Eye (tissue), 1 donor: ENCODE results near the gene ZNRD2.
A peak's percentile ranks its signal among the peaks of the same experiment; 100 is the strongest.

Source experiments
- DNase-seq: peaks from one replicate; pipeline ENCODE4 v3.0.0-alpha.2; 2015

Gene ZNRD2

DNA sequence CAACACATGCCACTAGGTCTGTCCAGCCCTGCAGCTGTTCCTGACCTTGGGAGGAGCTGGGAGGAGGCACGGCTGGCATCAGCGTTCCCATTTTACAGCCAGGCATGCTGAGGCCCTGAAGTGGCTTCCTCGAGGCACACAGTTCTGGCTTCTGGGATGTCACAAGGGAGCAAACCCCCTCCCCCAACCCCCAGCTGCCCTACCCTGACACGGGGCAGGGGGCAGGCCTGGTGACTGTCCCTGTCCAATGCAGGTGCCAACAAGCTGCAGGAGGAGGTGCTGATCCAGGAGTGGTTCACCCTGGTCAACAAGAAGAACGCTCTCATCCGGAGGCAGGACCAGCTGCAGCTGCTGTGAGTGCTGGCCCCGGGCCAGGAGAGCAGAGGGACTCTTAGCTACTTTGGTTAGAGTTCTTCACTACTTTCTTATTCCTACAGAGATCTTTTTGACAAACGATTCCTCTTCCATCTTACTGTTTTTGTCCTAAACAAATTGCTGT, 20.0 kb downstream of the ZNRD2 start:
- peak; percentile 35 for DNase-seq

DNA sequence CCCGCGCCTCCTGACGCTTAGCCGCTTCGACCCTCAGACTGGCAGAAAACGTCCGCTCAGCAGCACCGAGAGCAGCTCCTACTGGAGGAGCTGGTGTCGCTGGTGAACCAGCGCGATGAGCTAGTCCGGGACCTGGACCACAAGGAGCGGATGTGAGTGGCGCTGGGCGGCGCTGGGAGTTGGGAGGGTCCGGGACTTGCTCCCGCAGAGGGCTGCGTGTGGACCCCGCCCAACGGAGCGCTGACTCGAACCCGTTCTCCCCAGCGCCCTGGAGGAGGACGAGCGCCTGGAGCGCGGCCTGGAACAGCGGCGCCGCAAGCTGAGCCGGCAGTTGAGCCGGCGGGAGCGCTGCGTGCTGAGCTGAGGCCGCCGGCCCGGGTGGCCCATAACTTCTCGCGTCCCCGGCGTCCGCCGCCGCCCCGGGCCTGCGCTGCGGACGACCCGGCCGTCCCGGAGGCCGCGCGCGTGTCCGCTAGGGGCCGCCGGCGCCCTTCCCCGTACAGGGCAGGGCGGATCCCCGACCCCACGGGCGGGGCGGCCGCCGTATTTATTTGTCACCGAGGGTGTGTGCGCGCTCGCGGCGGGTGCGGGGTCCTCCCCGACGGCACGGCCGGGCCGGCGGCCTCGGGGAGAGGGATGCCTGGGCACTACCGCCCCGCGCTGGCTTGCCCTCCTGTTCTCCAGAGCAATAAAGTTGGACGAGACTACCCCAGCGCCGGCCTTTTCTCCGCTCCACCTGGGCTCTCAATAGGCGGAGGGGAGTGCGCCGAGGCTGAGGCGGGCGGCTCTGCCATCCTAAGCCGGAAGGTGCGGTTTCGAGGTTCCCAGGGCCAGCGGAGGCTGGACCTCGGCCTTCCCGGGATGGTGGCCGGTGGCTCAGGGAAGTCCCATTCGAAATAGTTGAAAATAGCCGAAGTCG, 21.9 kb downstream of the ZNRD2 start:
- peak; percentile 73 for DNase-seq

DNA sequence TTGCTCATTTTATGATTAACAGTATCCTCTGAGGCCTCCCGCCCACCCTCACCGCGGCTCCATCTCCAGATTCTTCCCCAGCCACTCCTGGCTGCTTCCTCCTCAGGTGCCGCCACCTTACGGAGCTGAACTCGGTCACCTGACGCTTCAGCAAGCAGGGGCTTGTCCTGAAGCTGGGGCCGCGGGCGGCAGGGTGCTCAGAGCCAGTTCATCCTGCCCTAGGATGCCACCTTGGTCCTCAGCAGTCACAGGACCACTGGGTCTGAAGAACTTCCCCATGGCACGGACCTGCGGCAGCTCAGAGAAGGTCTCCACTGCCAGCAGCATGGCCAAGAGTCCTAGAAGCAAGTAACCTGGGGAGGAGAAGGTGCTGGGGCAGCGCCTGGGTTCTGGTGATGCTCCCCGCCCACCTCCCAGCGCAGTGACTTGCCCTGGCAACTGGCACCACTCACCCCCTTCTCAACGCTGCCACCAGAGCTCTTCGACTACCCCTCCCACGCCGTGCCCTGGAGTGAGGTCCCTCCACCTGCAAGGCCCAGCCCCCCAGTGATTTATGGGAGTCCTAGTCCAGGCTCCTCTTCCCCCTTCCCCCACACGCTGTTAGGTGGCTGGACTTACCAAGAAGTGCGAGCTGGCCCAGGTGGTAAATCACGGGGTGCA, 22.7 kb downstream of the ZNRD2 start:
- no peak for DNase-seq

DNA sequence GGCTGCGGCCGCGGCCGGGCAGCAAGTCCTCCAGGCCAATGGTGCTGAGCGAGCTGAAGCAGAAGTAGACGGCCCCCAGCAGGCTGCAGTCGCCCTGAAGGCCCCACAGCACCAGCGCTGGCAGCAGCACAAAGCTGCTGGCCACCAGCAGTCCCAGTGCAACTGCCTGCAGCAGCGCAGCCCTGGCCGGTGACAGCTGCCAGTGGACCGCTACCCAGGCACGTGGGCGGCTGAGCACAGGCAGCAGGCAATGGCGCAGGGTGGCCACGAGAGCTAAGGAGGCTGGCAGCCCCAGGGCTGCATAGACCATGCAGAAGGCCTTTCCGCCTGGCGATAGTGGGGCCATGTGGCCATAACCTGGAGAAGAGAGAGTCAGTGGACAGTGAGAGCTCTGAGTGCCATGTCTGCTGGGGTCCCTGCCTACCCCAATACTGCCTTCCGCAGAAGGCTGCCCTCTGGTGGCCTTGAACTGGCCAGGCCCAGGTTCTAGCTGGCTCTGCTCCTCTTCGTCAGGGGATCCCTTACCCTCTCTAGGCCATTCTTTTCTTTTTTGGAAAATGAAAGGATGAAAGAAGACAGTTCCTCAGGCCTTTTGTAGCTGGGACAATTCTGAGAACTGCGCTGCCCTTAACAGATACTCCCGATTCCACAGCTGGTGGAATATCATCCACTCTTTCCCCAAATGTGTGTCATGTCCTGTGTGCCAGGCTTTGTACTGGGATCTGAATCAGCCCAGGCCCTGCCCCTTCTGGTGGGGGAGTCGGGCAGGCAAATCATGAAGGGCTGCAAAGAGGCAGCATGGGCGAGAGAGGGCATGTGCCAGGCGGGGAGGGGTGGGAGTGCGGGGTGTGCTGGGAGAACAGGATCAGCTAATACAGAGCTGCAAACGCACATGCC, 23.5 kb downstream of the ZNRD2 start:
- DNase-seq: peak; percentile 49

DNA sequence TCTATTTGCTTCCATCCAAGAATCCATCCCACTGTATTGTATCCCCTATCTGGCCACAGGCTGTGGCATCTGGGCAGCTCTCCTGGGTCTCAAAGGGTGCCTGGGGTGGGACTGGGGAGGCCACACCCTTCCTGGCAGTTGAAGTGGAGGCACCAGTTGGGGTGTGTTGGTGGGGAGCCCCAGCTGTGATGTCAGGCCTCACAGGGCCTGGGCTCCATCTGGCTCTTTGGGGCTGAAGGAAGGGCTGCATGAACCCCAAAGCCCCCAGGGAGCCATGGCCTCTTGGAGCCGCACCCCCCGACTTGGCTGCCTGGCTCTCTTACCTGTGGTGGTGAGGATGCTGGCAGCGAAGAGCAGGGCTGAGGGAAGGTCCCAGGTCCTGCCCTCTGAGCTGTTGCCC, 24.9 kb downstream of the ZNRD2 start:
- no peak for DNase-seq

DNA sequence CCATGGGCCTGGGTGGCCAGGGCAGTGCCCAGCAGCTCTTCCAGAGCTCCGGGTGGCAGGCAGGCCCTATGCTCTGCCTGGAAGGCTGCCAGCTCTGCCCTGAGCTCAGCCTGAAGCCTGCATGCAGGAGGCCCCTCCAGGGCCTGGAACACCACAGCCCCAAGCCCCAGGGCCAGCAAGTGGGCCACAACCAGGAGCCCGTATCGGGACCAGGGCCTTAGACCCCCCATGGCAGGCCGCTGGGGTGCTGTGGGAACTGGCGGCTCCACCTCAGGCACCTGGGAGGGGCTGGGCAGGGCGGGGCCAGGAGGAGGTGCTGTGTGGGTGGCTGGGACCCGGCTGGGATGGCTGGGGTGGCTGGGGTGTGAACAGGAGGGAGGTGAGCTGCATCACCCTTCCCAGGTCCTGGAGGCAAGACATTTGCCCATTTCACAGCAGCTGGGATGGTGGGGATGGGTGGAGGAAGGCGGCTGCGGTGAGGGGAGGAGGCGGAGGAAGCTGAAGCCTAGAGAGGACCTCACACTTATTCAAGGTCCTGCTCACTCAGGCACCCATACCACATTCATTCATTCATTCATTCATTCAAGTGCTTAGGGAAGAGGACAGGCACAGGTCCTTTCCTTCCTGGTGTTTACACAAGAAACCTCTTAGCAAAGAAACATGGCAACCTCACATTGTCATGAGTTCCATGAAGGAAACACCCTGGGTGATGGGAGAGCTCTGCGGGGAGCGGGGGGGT, 25.4 kb downstream of the ZNRD2 start, which contains the start of gene KCNK7:
KCNK7 (minus strand) TSS at position 258 of the 739 bp plus-strand sequence; CDS start at position 230, 28 bp downstream.
- DNase-seq: no peak

DNA sequence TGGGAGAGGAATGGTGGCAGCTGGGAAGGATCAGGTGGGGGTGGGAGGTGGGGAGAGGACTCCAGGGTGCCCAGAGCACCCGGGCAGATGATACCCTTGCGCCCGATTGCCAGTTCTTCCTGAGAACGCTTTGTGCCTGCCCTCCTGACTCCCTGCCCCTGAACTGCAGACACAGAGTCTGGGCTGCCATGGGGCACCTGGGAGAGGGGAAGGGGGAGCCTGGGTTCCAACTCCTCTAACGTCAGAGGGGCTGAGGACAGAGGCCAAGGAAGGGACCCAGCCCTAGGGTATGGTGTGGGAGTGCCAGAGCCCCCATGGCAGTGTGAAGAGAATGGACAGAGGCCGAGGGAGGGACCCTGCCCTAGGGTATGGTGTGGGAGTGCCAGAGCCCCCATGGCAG, 26.2 kb downstream of the ZNRD2 start:
- no peak for DNase-seq

DNA sequence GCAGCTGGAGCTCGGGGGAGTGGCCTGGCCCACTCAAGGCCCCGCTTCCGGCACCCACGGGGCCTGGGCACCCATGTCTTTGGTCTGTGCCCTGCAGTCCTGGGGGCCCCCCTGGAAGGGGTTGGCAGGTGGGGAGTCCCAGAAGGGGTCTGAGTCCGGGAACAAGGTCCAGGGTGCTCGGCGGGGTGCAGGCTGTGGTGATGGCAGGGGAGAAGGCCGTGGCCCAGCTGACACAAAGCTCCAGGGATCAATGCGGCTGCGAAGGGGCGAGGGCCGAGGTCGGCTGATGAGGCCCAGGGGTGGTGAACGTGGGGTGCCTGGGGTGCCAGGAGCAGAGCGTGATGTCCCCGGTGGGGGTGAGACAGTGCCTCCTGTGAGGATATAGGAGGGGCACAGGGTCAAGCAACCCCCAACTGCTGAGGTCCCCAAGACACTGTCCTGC, 28.0 kb downstream of the ZNRD2 start:
- DNase-seq: no peak

DNA sequence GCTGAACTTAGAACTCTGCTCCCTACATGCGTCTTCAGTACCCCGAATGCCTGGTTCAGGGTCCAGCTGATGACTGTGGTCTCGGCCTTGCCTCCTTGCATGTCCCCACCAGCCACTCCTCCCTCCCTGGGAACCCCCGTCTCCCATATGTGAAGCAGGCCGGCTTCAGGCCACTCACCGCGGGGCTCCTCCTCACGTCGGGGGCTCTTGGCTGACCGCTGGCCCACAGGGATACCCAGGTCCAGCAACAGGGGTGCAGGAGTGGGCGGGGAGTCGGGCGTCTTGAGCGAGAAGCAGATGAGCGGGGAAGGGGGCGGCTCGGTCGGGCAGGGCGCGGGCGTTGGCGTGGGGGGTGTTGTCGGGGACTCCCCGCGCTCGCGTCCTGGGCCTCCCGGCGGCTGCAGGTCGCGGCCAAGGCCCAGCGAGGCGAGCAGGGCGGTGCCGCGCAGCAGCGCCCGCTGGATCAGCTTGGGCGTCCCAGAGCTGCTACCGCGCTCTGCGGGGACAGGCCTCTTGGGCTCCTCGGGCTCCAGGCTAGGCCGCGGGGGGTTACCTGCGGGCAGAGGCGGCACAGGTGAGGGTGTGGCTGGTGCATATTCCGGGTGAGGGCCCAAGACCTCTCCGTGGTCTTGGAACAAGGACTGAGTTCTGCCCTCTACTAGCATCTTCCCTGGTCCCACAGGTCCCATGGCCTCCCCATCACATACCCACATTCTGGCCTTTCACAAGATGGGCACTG, 29.1 kb downstream of the ZNRD2 start:
- no peak for DNase-seq

DNA sequence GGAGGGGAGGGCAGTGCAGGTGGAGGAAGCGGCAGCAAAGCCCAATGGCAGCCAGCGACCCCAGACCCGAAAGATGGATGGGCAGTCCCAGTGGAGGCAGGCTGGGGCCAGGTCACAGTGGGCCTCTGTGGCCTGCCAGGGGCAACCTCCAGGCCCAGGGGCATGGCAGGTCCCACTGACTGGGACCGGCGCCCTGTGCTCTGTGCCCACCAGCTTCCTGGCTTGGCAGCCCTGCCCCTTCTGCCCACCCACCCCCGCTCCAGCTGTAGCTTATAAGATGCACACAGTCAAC, 29.6 kb downstream of the ZNRD2 start:
- DNase-seq: no peak

DNA sequence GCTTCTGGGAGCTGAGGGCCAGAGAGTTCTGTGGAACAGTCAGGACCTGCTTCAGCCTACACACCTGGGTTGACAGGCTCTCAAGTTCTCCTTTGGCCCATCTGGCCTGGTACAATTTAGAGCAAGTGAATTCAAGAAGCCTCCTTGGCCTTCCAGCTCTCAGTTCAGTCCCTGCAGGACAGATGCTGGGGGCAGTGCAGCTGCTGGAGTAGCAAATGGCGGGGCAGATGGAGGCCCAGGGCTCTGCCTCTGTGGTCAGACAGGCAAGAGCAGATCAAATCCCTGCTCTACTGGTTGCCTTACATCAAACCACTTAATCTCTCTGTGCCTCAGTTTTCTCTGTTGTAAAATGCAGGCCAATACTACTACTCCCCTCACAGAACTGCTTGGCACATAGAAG, 34.0 kb downstream of the ZNRD2 start:
- no peak for DNase-seq

DNA sequence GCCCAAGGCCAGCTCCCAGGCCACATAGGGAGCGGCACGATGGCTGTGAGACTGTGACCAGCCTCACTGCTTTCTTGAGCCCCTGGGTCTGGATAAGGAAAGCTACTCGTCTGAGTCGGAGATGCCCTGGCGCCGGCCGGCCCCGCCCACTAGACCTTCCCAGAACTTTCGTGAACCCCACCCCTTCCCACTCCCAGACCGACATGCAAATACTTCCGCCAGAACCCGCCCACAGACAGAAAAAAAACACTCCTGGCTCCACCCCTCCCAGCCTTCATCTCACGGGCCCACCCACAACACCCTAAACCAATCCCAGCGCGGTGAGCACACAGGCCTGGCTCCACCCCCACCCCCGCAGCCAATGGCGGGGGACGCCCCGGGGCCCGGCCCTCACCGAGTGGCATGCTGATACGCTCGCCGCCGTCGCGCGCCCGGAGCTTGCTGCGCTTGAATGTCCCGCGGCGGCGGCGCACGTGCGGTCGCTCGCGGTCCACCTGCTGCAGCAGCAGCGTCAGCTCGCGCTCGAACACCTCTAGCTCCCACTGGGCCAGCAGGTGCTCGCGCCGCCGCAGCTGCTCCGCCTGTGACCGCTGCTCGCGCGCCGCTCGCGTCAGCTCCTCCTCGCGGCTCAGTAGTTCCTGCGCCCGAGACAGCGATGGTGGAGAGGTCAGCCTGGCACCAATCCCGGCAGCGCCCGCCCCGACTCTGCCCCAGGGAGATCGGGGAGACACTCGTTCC, 36.8 kb downstream of the ZNRD2 start:
- peak; percentile 97 for DNase-seq

DNA sequence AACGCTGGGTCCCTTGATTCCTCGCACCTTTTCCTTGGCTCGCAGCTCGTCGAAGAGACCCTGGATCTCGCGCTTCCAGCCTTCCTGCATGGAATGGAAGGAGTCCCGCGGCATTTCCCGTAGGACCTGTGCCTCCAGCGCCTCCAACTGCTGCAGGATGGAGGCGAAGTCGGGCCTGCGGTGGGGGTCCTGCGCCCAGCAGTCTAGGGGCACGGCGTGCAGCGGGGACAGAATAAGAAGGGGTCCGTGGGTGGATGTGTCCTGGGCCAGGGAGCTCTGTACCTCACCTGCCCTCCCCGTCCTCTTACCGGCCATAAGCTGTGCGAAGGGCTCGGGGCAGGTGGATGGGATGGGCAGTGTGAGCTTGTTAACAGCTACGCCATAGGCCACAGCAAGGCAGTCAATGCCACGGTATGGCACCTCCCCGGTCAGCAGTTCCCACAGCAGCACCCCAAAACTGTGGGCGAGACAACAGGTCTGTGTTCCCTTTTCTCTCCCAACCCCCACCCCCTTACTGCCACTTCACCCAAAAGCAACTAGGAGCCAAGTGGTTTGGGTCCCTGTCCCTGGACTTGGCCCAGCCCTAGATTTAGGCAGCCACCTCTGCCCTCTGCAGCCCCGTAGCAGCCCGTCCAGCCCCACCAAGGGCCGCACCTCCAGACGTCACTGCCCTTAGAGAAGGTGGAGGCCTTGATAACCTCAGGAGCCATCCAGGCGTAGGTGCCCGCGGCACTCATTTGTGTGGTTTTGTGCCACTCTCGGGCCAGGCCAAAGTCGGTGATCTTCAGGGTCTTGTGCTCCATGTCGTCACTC, 37.5 kb downstream of the ZNRD2 start:
- DNase-seq: no peak

DNA sequence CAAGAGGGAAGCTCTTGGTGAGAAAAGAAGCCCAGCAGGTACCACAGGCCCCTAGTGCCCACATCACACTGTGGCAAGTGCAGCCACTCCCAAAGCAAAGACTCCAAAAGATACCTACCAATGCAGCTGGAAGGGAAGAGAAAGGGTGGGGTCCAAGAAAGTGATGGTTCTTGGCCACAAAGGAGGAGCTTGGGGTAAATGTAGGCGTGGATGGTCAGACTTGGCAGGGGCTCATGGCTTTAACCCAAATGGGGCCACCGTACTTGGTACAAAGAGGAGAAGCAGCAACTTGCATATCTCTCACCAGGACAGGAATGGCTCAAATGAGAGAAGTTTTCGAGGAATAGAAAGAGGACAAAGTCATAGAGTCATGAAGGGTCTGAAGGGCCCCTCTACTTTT, 39.0 kb downstream of the ZNRD2 start:
- DNase-seq: no peak

DNA sequence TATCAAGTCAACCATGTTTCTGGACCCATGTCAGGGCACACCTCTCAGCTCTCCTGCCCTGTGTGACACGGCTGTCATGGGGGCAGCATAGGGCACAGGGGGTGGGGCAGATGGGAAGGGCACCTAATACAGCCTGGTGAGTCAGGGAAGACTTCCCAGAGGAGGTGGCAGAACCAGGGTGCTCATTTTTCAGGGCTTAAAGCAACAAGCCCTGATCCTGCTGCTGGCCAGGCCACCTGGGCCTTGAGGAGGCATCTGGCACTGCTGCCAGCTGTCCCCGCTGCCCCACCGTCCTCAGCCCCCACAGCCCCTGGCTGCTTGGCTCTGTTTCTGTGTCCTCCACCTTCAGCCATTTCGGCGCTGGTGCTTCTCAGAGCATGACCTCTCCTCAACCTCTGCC, 39.4 kb downstream of the ZNRD2 start:
- no peak for DNase-seq

DNA sequence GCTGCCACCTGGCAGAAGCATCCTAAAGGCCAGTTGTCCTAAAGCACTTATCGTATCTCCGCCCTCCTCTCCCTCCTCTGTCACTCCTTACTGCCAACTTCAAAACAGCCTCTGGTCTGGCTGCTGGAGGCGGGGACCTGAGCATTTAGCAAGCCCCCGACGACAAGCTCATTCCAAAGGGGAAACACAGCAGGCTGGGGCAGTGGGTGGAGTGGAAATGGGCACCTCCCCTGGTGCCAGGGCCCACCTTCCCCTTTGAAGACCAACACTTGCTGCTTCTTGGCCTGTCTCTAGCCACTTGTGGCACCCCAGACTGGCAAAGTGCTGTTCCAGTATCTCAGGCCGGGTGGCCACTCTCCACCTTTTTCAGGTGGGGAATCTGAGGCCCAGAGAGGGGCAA, 40.1 kb downstream of the ZNRD2 start:
- no peak for DNase-seq

DNA sequence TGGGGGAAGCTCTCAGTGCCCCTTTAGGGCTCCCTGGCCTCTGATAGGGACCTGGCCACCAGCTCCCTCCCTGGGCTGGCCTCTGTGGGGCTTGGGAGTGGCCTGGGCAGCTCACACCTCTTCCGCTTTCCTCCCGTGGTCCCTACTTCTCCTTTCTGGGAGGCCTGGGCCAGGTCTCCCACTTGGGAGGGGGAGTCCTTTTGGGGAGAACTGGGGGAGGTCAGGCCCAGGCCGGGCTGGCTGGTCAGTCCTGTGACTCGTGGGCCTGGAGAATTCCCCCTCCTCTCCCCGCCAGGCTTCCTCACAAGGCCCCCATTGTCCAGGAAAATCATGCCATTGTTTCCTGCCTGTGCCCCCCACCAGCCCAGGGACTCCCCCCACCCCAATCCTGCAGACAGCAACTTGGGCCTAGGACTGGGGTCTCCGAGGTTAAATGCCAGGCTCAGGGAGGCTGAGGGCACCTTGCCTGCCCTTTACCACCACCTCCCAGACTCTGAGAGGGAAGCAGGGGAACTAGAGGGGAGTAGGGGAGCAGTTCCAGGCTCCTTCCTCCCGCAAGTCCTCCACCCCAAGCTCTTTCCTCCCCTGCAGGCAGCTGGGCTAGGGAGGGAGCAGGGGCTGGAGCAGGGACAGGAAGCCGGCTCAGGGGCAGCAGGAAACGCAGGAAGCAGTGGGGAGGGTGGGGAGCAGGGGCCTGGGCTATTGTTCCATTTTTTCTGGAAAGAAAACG, 40.9 kb downstream of the ZNRD2 start:
- DNase-seq: no peak

DNA sequence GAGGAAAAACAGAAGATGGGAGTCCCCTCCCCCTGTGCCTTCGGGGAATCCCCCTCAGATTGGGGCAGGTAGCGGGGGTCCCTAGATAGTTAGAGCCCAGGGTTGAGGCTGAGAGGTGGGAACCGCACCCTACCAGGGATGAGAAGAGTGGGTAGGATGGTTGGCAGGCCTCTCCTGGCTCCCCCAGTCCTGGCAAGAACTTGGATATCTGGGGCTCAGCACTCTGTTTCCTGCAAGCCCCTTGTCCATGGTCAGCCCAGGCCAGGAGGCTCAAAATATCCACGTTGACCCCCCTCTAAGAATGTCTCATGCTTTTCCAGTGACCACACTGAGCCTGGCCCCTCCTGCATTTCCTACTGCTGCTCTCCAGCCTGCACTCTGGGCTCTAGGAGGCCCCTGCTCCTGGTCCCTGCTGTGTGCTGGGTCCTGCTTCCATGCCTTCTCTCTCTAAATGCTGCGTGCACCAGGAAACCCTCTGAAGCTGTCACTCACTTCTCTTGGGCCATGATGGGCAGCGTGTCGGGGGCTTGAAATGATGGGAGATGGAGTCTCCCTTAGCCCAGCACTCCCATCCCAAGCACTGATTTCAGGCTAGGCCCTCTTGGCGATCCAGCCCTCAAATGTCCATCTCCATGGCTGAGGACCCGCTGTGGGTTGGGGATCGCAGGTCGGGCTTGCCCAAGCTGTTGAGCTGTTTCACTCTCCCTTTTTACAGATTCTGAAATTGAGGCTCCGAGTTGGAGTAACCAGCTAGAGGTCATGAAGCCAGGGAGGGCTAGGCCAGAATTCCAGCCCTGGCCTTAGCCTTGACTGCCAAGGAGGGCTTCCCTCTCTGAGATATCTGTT, 41.7 kb downstream of the ZNRD2 start:
- no peak for DNase-seq
